Body of pancreas (tissue), 4 donors: ENCODE data around the gene EIF2B1. TPM values are rescaled to one million over a fixed set of nuclear protein-coding genes. Genes with fewer than 3 reads are reported as not detected.

Source experiments
- ATAC-seq: fragments of 150-250 bp; one replicate; pipeline ENCODE4 v1.9.1; 2016
- DNase-seq, 4 donors: peaks; one replicate each; pipeline ENCODE4 v3.0.0-alpha.2; 2019
- H3K27ac ChIP-seq, 4 donors: fragments of 200-600 bp; sonication (generic); 1 replicate in 3 of 4; 2 replicates in 1 of 4; pipeline versions ENCODE4 v1.5.1 to v1.6.1; 2016 to 2019; ENCODE audit warnings: mild to moderate bottlenecking in 1 of 4, mixed read lengths in 1 of 4, moderate library complexity in 1 of 4
- H3K27me3 ChIP-seq, 2 donors: fragments of 200-600 bp; sonication (generic); one replicate each; pipeline ENCODE4 v1.6.0; 2016; ENCODE audit warnings: mild to moderate bottlenecking in 1 of 2
- H3K36me3 ChIP-seq, 2 donors: fragments of 200-600 bp; sonication (generic); replicated peaks in 1 of 2; 2 replicates each; pipeline ENCODE4 v1.5.1; 2016; ENCODE audit warnings: low read depth in 2 of 2; ENCODE audit not compliant: insufficient read depth in 1 of 2
- H3K4me1 ChIP-seq: fragments of 200-600 bp; sonication (generic); one replicate; pipeline ENCODE4 v1.6.0; 2016
- H3K4me3 ChIP-seq, 2 donors: fragments of 200-600 bp; sonication (generic); 1 replicate in 1 of 2; 2 replicates in 1 of 2; pipeline ENCODE4 v1.5.1; 2016 to 2019
- H3K9me3 ChIP-seq, 3 donors: fragments of 200-600 bp; sonication (generic); 1 replicate in 2 of 3; 2 replicates in 1 of 3; pipeline ENCODE4 v1.5.1; 2016
- CTCF ChIP-seq, 7 experiments: fragments of 450-650 bp in 4 of 7; fragments of 200-600 bp in 3 of 7; sonication (generic) in 3 of 7; IDR thresholded peaks; one replicate each; pipeline ENCODE4 v1.5.1; 2016 to 2019; ENCODE audit warnings: antibody characterized with exemption in 7 of 7
- POLR2A ChIP-seq, 3 donors: fragments of 450-650 bp; IDR thresholded peaks; one replicate each; pipeline ENCODE4 v1.6.1; 2016; ENCODE audit warnings: antibody characterized with exemption in 3 of 3, mild to moderate bottlenecking in 2 of 3
- WGBS, 2 donors: methylation state at CpG; one replicate each; pipeline ENCODE4 v1.1.5; 2017; 5-methylcytosine and 5-hydroxymethylcytosine counted together
- intact Hi-C: fragments of 100-400 bp; cut with DNase I; formaldehyde crosslinking; loops from one replicate; pipeline ENCODE4 v1.15.1; 2023
- total RNA-seq, 2 donors: library from RNA; depleted of rRNA; stranded (reverse); fragments of >200 nt; gene quantifications; one replicate each; pipeline ENCODE4 v1.1.0, GENCODE V29; 2016

Gene EIF2B1
- total RNA-seq, 2 donors from 2014 or later = 58.9 to 182 TPM

- H3K9me3 ChIP-seq = no peaks in the 10 kb centered on the region
- H3K27ac ChIP-seq = no peak overlapping the region
- H3K36me3 ChIP-seq = no peaks in the 10 kb centered on the region
- TF ChIP-seq CTCF (IDR thresholded peaks at IDR 0.05) = no peak
- no peak for TF ChIP-seq POLR2A (IDR thresholded peaks at IDR 0.05)
- WGBS, 2 donors = 82% methylated on average over 3 of the region's 3 CpGs
- no peak overlapping the region for H3K4me3 ChIP-seq
- no peaks in the 10 kb centered on the region for H3K27me3 ChIP-seq
- ATAC-seq = no peak
- H3K4me1 ChIP-seq = peaks cover 20% of the 10 kb centered on the region
- DNase-seq = no peak
- intact Hi-C loops = loop anchor here (10.0 kb wide), 1 partner anchor 313 kb away; no protein-coding TSS in a partner anchor
Measured at GRCh38 chr12:123578243-123578642, 55.2 kb downstream of the EIF2B1 start.

GRCh38 chr12:123576611-123577010, 56.9 kb downstream of the EIF2B1 start:
- no peak for DNase-seq

GRCh38 chr12:123573870-123574269, 59.6 kb downstream of the EIF2B1 start:
- intact Hi-C loops = loop anchor here (10.0 kb wide), 1 partner anchor 309 kb away; no protein-coding TSS in a partner anchor
- no peaks in the 10 kb centered on the region for H3K36me3 ChIP-seq
- H3K4me3 ChIP-seq = no peak overlapping the region
- no peaks in the 10 kb centered on the region for H3K9me3 ChIP-seq
- no peaks in the 10 kb centered on the region for H3K4me1 ChIP-seq
- DNase-seq (no peak), ATAC-seq (no peak)
- no peak overlapping the region for H3K27ac ChIP-seq
- TF ChIP-seq CTCF (IDR thresholded peaks at IDR 0.05) (no peak), POLR2A (IDR thresholded peaks at IDR 0.05) (no peak)
- H3K27me3 ChIP-seq = no peaks in the 10 kb centered on the region
- 13 to 15% methylated on average over 4 of the region's 4 CpGs for WGBS, 2 donors

More at GRCh38 chr12:123576611-123577010, 56.9 kb downstream of the EIF2B1 start:
- intact Hi-C loops = loop anchor here (10.0 kb wide), 1 partner anchor 312 kb away; no protein-coding TSS in a partner anchor
- H3K4me3 ChIP-seq = no peak overlapping the region
- ATAC-seq = no peak
- no peaks in the 10 kb centered on the region for H3K36me3 ChIP-seq
- no peak overlapping the region for H3K27ac ChIP-seq
- no peaks in the 10 kb centered on the region for H3K27me3 ChIP-seq
- WGBS, 2 donors = 81 to 90% methylated on average over 1 of the region's 1 CpG
- TF ChIP-seq CTCF (IDR thresholded peaks at IDR 0.05) (no peak), POLR2A (IDR thresholded peaks at IDR 0.05) (no peak)
- H3K4me1 ChIP-seq = peaks cover 4% of the 10 kb centered on the region
- no peaks in the 10 kb centered on the region for H3K9me3 ChIP-seq

- no peaks in the 10 kb centered on the region for H3K36me3 ChIP-seq
- no peak overlapping the region for H3K4me3 ChIP-seq
- no peaks in the 10 kb centered on the region for H3K27me3 ChIP-seq
- intact Hi-C loops = loop anchor here (10.0 kb wide), 1 partner anchor 308 kb away; no protein-coding TSS in a partner anchor
- no peaks in the 10 kb centered on the region for H3K9me3 ChIP-seq
- TF ChIP-seq CTCF (IDR thresholded peaks at IDR 0.05) (no peak), POLR2A (IDR thresholded peaks at IDR 0.05) (no peak)
- H3K4me1 ChIP-seq = no peaks in the 10 kb centered on the region
- DNase-seq = no peak
- no peak for ATAC-seq
- no peak overlapping the region for H3K27ac ChIP-seq
- WGBS, 2 donors = 50 to 78% methylated on average over 2 of the region's 2 CpGs
Measured at GRCh38 chr12:123572391-123572790, 61.1 kb downstream of the EIF2B1 start.

- Histone ChIP-seq H3K9me3 (no peaks in the 10 kb centered on the region), H3K4me3 (no peak overlapping the region), H3K4me1 (no peaks in the 10 kb centered on the region), H3K27ac (no peak overlapping the region), H3K27me3 (no peaks in the 10 kb centered on the region), H3K36me3 (no peaks in the 10 kb centered on the region)
- TF ChIP-seq CTCF (IDR thresholded peaks at IDR 0.05) (no peak), POLR2A (IDR thresholded peaks at IDR 0.05) (no peak)
- intact Hi-C loops = loop anchor here (10.0 kb wide), 1 partner anchor 307 kb away; no protein-coding TSS in a partner anchor
- 32 to 42% methylated on average over 4 of the region's 4 CpGs for WGBS, 2 donors
- peak; percentile 27 to 58 (median 46) for DNase-seq
- peak; percentile 42 for ATAC-seq
Measured at GRCh38 chr12:123571343-123571813, 62.1 kb downstream of the EIF2B1 start.
